Measurements from ENCODE around the gene DDX24.

DDX24 gene

GRCh38 chr14:94043111-94043755 is 37.8 kb downstream of the DDX24 start:
- peaks cover 11% of the 10 kb centered on the region for H3K36me3 Mint-ChIP-seq (ENCODE audit: low read depth)
- H3K4me1 Mint-ChIP-seq (ENCODE audit: low read depth): no peaks in the 10 kb centered on the region
- no peaks in the 10 kb centered on the region for H3K27me3 Mint-ChIP-seq (ENCODE audit: low read depth)
- H3K4me3 Mint-ChIP-seq: no peak overlapping the region
- no peaks in the 10 kb centered on the region for H3K9me3 Mint-ChIP-seq
- no peak overlapping the region for H3K27ac Mint-ChIP-seq

- no peaks in the 10 kb centered on the region for H3K4me1 Mint-ChIP-seq (ENCODE audit: low read depth)
- H3K4me3 Mint-ChIP-seq: no peak overlapping the region
- no peaks in the 10 kb centered on the region for H3K9me3 Mint-ChIP-seq
- H3K27me3 Mint-ChIP-seq (ENCODE audit: low read depth): no peaks in the 10 kb centered on the region
- peak overlapping the region; percentile 41 for H3K27ac Mint-ChIP-seq
- H3K36me3 Mint-ChIP-seq (ENCODE audit: low read depth): peaks cover 5% of the 10 kb centered on the region
Observed at GRCh38 chr14:94042433-94043091, 38.4 kb downstream of the DDX24 start.

DNA sequence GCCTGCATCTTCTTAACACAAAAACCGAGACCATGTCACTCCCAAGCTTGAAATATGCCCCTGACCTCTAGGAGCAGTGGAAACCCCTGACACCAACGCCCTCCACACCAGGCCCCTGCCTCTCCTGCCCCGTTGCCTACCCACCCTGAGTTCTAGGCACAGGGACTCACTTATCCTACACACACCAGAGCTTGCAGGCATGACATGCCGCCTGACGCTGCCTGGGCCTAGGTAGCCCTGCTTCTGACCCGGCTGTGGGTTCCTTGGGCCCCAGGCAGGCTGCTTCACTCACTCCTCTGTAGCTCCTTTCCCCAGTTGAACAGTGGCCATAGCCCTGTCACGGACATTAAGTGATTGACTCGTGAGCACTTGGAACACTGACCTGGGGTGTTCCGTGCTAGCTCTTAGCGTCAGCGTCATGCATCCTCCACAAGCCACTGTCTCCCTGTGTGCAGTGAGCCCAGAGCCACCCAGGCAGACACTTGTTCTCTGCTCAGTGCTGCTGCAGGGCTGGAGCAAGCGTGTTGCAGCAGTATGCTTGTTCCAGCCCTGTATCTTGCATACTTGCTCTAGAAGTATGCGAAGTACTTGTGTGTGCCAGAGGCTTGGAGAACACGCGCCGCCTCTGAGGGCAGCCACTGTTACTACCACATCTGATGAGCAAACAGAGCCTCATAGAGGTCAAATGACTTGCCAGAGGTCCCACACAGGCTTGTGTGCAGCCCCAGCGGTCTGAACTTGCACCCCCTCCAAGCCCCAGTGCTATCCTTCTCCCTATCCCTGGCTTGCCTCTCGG is 39.3 kb downstream of the DDX24 start:
- Mint-ChIP-seq H3K36me3 (ENCODE audit: low read depth) (peaks cover 5% of the 10 kb centered on the region), H3K4me1 (ENCODE audit: low read depth) (peaks cover 1% of the 10 kb centered on the region), H3K4me3 (no peak overlapping the region), H3K27me3 (ENCODE audit: low read depth) (no peaks in the 10 kb centered on the region), H3K9me3 (no peaks in the 10 kb centered on the region), H3K27ac (peak overlapping the region; percentile 41)

- Mint-ChIP-seq H3K27ac (no peak overlapping the region), H3K4me1 (ENCODE audit: low read depth) (peaks cover 6% of the 10 kb centered on the region), H3K4me3 (no peak overlapping the region), H3K27me3 (ENCODE audit: low read depth) (no peaks in the 10 kb centered on the region), H3K9me3 (no peaks in the 10 kb centered on the region), H3K36me3 (ENCODE audit: low read depth) (peaks cover 5% of the 10 kb centered on the region)
Observed at GRCh38 chr14:94040796-94041195, 40.2 kb downstream of the DDX24 start.

DNA sequence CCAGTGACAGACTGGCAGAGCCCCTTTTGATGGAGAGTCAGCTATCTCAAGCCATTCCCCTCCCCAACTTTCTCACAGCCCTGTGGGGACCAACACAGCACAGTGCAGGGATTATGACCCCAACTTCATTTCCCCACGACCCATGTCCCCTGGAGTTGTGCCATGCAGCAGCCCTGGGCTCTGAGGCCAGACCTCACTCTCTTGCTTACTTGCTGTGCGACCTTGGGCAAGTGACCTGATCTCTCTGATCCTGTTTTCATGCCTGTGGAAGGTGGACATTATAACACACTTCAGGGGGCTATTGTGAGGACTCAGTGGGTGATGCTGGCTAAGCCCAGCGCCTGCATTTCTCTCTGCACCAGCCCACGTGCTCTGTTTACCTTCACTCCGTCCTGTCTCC is 40.8 kb downstream of the DDX24 start:
- peaks cover 2% of the 10 kb centered on the region for H3K36me3 Mint-ChIP-seq (ENCODE audit: low read depth)
- no peaks in the 10 kb centered on the region for H3K27me3 Mint-ChIP-seq (ENCODE audit: low read depth)
- H3K4me3 Mint-ChIP-seq: no peak overlapping the region
- no peaks in the 10 kb centered on the region for H3K9me3 Mint-ChIP-seq
- no peak overlapping the region for H3K27ac Mint-ChIP-seq
- H3K4me1 Mint-ChIP-seq (ENCODE audit: low read depth): peaks cover 6% of the 10 kb centered on the region

- Mint-ChIP-seq H3K4me1 (ENCODE audit: low read depth) (peaks cover 6% of the 10 kb centered on the region), H3K4me3 (no peak overlapping the region), H3K36me3 (ENCODE audit: low read depth) (peaks cover 2% of the 10 kb centered on the region), H3K27me3 (ENCODE audit: low read depth) (no peaks in the 10 kb centered on the region), H3K9me3 (no peaks in the 10 kb centered on the region), H3K27ac (no peak overlapping the region)
Observed at GRCh38 chr14:94038921-94039629, 41.9 kb downstream of the DDX24 start.

GRCh38 chr14:94038510-94038909 is 42.5 kb downstream of the DDX24 start:
- H3K9me3 Mint-ChIP-seq: no peaks in the 10 kb centered on the region
- no peak overlapping the region for H3K4me3 Mint-ChIP-seq
- peaks cover 6% of the 10 kb centered on the region for H3K4me1 Mint-ChIP-seq (ENCODE audit: low read depth)
- no peak overlapping the region for H3K27ac Mint-ChIP-seq
- peaks cover under 1% of the 10 kb centered on the region for H3K36me3 Mint-ChIP-seq (ENCODE audit: low read depth)
- no peaks in the 10 kb centered on the region for H3K27me3 Mint-ChIP-seq (ENCODE audit: low read depth)

DNA sequence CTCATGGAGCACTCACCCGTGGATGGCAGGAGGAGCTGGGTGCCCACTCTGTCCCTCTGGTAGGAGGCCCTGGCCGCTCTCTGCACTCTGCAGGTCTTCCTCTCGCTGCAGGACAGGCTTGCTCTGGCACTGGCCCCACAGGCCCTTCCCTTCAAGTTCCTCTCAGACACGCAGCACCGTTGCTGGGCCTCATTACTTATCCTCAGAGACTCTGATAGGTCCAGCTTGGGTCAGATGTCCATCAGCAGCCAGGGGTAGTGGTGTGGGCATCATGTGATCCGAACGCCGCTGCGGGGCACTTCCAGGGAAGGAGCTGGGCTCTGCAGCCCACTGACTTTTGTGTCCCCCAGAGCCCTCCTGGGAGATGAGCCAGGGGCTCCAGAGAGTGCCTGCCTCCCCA is 43.0 kb downstream of the DDX24 start:
- peaks cover 6% of the 10 kb centered on the region for H3K4me1 Mint-ChIP-seq (ENCODE audit: low read depth)
- H3K27ac Mint-ChIP-seq: no peak overlapping the region
- H3K27me3 Mint-ChIP-seq (ENCODE audit: low read depth): no peaks in the 10 kb centered on the region
- no peak overlapping the region for H3K4me3 Mint-ChIP-seq
- no peaks in the 10 kb centered on the region for H3K9me3 Mint-ChIP-seq
- H3K36me3 Mint-ChIP-seq (ENCODE audit: low read depth): no peaks in the 10 kb centered on the region

- H3K27me3 Mint-ChIP-seq (ENCODE audit: low read depth): no peaks in the 10 kb centered on the region
- H3K36me3 Mint-ChIP-seq (ENCODE audit: low read depth): no peaks in the 10 kb centered on the region
- H3K4me3 Mint-ChIP-seq: no peak overlapping the region
- no peak overlapping the region for H3K27ac Mint-ChIP-seq
- peaks cover 6% of the 10 kb centered on the region for H3K4me1 Mint-ChIP-seq (ENCODE audit: low read depth)
- no peaks in the 10 kb centered on the region for H3K9me3 Mint-ChIP-seq
Observed at GRCh38 chr14:94036313-94037167, 44.5 kb downstream of the DDX24 start.

GRCh38 chr14:94034886-94035285 is 46.1 kb downstream of the DDX24 start:
- no peak overlapping the region for H3K4me3 Mint-ChIP-seq

DNA sequence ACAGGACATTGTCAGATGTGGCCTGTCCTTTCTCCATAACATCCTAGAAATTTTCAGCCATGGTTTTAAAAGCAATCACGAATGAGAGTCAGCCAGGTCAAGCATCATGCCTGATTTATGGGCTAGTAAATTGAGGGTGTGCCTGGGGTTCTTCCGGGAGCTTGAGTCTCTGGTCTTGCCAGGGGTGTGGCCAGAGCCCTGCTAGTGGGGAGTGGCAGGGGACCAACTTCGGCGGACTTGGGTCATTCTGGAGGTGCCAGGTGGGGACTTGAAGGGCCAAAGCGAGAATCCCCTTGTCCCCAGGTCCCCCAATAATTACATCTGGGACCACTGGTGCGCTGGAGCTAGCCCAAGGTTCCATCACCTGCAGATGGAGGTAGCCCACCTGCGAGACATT is 49.1 kb downstream of the DDX24 start:
- Mint-ChIP-seq H3K9me3 (no peaks in the 10 kb centered on the region), H3K4me3 (no peak overlapping the region), H3K36me3 (ENCODE audit: low read depth) (no peaks in the 10 kb centered on the region)

More at GRCh38 chr14:94034886-94035285, 46.1 kb downstream of the DDX24 start:
- Mint-ChIP-seq H3K27me3 (ENCODE audit: low read depth) (no peaks in the 10 kb centered on the region), H3K9me3 (no peaks in the 10 kb centered on the region), H3K4me1 (ENCODE audit: low read depth) (peaks cover 6% of the 10 kb centered on the region), H3K36me3 (ENCODE audit: low read depth) (no peaks in the 10 kb centered on the region), H3K27ac (no peak overlapping the region)

GRCh38 chr14:94031161-94031882 is 49.7 kb downstream of the DDX24 start:
- Mint-ChIP-seq H3K9me3 (no peaks in the 10 kb centered on the region), H3K27me3 (ENCODE audit: low read depth) (no peaks in the 10 kb centered on the region)

More for the DNA sequence above, 49.1 kb downstream of the DDX24 start:
- peaks cover 18% of the 10 kb centered on the region for H3K4me1 Mint-ChIP-seq (ENCODE audit: low read depth)
- H3K27ac Mint-ChIP-seq: no peak overlapping the region
- no peaks in the 10 kb centered on the region for H3K27me3 Mint-ChIP-seq (ENCODE audit: low read depth)

GRCh38 chr14:94030571-94030970 is 50.4 kb downstream of the DDX24 start:
- Mint-ChIP-seq H3K4me1 (ENCODE audit: low read depth) (peaks cover 16% of the 10 kb centered on the region), H3K27ac (no peak overlapping the region), H3K27me3 (ENCODE audit: low read depth) (no peaks in the 10 kb centered on the region), H3K4me3 (no peak overlapping the region), H3K36me3 (ENCODE audit: low read depth) (no peaks in the 10 kb centered on the region), H3K9me3 (no peaks in the 10 kb centered on the region)

More at GRCh38 chr14:94031161-94031882, 49.7 kb downstream of the DDX24 start:
- Mint-ChIP-seq H3K36me3 (ENCODE audit: low read depth) (no peaks in the 10 kb centered on the region), H3K27ac (no peak overlapping the region), H3K4me3 (no peak overlapping the region), H3K4me1 (ENCODE audit: low read depth) (peaks cover 12% of the 10 kb centered on the region)
